Neural crest cell (in vitro differentiated cells): ENCODE results near the gene MYO10. TPM values are rescaled to one million over a fixed set of nuclear protein-coding genes. Genes with fewer than 3 reads are reported as not detected.

Experiments used
- DNase-seq: peaks from one replicate; pipeline ENCODE4 v3.0.0; 2021; ENCODE audit warnings: low read depth, mixed read lengths, low spot score
- H3K27ac Mint-ChIP-seq: one replicate; pipeline ENCODE4 v1.8.0; 2021; ENCODE audit warnings: mild to moderate bottlenecking, mixed read lengths; ENCODE audit not compliant: unreplicated experiment
- H3K27me3 Mint-ChIP-seq: 2 replicates; pipeline ENCODE4 v1.8.0; 2021; ENCODE audit warnings: low read depth, mild to moderate bottlenecking, mixed read lengths
- H3K36me3 Mint-ChIP-seq: 2 replicates; pipeline ENCODE4 v1.8.0; 2021; ENCODE audit warnings: low read depth, mild to moderate bottlenecking, mixed read lengths
- H3K4me1 Mint-ChIP-seq: 2 replicates; pipeline ENCODE4 v1.8.0; 2021; ENCODE audit warnings: mixed read lengths
- H3K4me3 Mint-ChIP-seq: one replicate; pipeline ENCODE4 v1.8.0; 2021; ENCODE audit warnings: mild to moderate bottlenecking, mixed read lengths
- H3K9me3 Mint-ChIP-seq: 2 replicates; pipeline ENCODE4 v1.8.0; 2021; ENCODE audit warnings: mixed read lengths
- total RNA-seq: library from RNA; stranded (reverse); gene quantifications from 2 replicates; pipeline ENCODE4 v1.2.1, GENCODE V29; 2021
- TF ChIP-seq, protein P1 (sequence below): fragments of 200-600 bp; sonication (generic); conservative IDR thresholded peaks from 2 replicates; pipeline ENCODE4 v1.5.0; 2021; ENCODE audit warnings: antibody characterized with exemption, mild to moderate bottlenecking

The MYO10 gene
- total RNA-seq, 1 donor from 2014 or later: 94.4 TPM

DNA sequence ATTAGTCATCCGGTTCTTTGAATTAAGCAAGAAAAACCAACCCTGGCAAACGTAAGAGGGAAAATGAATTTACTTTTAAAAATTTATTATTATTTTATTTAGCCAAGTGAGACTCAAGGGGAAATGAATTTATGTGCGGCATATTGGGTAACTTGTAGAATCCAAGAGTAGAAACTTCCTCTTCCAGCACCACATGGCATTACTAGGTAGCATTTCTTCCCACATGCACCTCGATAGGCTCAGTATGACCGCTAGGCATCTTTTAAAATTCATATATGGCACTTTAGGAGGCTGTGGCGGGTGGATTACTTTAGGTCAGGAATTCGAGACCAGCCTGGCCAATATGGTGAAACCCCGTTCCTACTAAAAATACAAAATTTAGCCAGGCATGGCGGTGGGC lies 17.6 kb upstream of the MYO10 start:
- TF ChIP-seq, protein P1, sequence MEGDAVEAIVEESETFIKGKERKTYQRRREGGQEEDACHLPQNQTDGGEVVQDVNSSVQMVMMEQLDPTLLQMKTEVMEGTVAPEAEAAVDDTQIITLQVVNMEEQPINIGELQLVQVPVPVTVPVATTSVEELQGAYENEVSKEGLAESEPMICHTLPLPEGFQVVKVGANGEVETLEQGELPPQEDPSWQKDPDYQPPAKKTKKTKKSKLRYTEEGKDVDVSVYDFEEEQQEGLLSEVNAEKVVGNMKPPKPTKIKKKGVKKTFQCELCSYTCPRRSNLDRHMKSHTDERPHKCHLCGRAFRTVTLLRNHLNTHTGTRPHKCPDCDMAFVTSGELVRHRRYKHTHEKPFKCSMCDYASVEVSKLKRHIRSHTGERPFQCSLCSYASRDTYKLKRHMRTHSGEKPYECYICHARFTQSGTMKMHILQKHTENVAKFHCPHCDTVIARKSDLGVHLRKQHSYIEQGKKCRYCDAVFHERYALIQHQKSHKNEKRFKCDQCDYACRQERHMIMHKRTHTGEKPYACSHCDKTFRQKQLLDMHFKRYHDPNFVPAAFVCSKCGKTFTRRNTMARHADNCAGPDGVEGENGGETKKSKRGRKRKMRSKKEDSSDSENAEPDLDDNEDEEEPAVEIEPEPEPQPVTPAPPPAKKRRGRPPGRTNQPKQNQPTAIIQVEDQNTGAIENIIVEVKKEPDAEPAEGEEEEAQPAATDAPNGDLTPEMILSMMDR: no peak

DNA sequence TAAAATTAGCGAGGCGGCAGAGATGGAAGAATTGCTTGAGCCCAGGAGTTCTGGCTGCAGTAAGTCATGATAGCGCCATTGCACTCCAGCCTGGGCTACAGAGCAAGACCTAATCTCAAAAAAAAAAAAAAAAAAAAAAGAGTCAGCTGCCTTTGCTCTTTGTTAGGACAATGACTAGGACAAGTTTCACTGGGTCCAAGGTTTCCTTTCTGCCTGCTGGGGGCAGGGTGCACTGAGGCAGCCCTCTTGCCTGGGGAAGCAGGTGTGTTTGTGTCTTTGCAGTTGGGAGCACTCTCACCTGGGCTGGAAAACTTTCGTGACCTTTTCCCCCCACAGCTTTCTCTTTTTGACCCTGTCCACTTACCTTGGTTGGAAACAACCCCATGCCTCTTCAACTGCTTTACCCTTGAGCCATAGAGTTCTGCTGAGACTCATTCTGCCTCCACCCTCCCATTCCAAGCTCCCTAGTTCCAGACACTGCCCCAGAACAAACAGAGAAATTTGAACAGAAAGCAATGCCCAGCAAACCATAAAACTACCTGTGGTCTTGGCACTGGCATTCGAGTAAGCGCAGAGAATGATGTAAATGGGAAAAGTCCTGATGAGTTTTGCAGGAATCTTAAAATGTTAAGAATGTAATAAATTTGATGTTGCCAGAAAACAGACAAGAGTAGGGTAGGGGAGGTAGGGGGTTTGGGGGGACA lies 17.0 kb upstream of the MYO10 start:
- H3K27me3 Mint-ChIP-seq: no peaks in the 10 kb centered on the region
- H3K4me1 Mint-ChIP-seq: no peaks in the 10 kb centered on the region
- no peaks in the 10 kb centered on the region for H3K36me3 Mint-ChIP-seq
- peaks cover 4% of the 10 kb centered on the region for H3K9me3 Mint-ChIP-seq
- H3K4me3 Mint-ChIP-seq: no peak overlapping the region
- TF ChIP-seq, protein P1: no peak
- no peak for DNase-seq
- H3K27ac Mint-ChIP-seq: no peak overlapping the region

More for the DNA sequence above, 17.6 kb upstream of the MYO10 start:
- Mint-ChIP-seq H3K27me3 (no peaks in the 10 kb centered on the region), H3K36me3 (no peaks in the 10 kb centered on the region), H3K4me3 (no peak overlapping the region), H3K9me3 (peaks cover 4% of the 10 kb centered on the region), H3K27ac (no peak overlapping the region), H3K4me1 (no peaks in the 10 kb centered on the region)
- no peak for DNase-seq

DNA sequence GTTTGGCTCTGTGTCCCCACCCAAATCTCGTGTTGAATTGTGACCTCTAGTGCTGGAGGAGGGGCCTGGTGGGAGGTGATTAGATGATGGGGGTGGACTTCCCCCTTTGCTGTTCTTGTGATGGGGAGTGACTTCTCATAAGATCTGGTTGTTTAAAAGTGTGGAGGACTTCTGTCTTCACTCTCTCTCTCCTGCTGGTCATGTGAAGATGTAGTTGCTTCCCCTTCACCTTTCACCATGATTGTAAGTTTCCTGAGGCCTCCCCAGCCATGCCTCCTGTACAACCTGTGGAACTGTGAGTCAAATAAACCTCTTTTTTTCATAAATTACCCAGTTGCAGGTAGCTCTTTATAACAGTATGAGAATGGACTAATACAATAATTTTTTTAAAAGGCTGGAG lies 10.6 kb upstream of the MYO10 start:
- Mint-ChIP-seq H3K36me3 (peaks cover 2% of the 10 kb centered on the region), H3K27ac (no peak overlapping the region), H3K4me3 (no peak overlapping the region), H3K27me3 (no peaks in the 10 kb centered on the region), H3K9me3 (peaks cover 7% of the 10 kb centered on the region), H3K4me1 (peaks cover 8% of the 10 kb centered on the region)
- DNase-seq: no peak
- TF ChIP-seq, protein P1: no peak

GRCh38 chr5:16944816-16945562 lies 8.9 kb upstream of the MYO10 start:
- DNase-seq: no peak
- H3K9me3 Mint-ChIP-seq: peaks cover 7% of the 10 kb centered on the region
- no peak overlapping the region for H3K27ac Mint-ChIP-seq
- H3K27me3 Mint-ChIP-seq: peaks cover 3% of the 10 kb centered on the region
- H3K36me3 Mint-ChIP-seq: peaks cover 2% of the 10 kb centered on the region
- TF ChIP-seq, protein P1: no peak
- no peak overlapping the region for H3K4me3 Mint-ChIP-seq
- H3K4me1 Mint-ChIP-seq: peaks cover 12% of the 10 kb centered on the region

- no peak for DNase-seq
- peaks cover 7% of the 10 kb centered on the region for H3K9me3 Mint-ChIP-seq
- H3K27ac Mint-ChIP-seq: no peak overlapping the region
- peaks cover 5% of the 10 kb centered on the region for H3K27me3 Mint-ChIP-seq
- H3K4me3 Mint-ChIP-seq: no peak overlapping the region
- TF ChIP-seq, protein P1: no peak
- H3K36me3 Mint-ChIP-seq: peaks cover 2% of the 10 kb centered on the region
- peaks cover 18% of the 10 kb centered on the region for H3K4me1 Mint-ChIP-seq
Measured at GRCh38 chr5:16943846-16944678, 8.0 kb upstream of the MYO10 start.
